B cell (primary cell): ENCODE data around the gene PTBP3.

Experiments
- EZH2 ChIP-seq: IDR thresholded peaks from 2 replicates; pipeline ENCODE4 v1.6.1; 2012; ENCODE audit warnings: borderline replicate concordance, low read depth, mild to moderate bottlenecking, moderate library complexity, low read length; ENCODE audit not compliant: insufficient read depth, poor library complexity, severe bottlenecking
- TF ChIP-seq, protein P1 (sequence below): fragments of 200-600 bp; IDR thresholded peaks from one replicate; pipeline ENCODE4 v1.8.0; 2022; ENCODE audit warnings: antibody characterized with exemption, mild to moderate bottlenecking

- TF ChIP-seq, protein P1, sequence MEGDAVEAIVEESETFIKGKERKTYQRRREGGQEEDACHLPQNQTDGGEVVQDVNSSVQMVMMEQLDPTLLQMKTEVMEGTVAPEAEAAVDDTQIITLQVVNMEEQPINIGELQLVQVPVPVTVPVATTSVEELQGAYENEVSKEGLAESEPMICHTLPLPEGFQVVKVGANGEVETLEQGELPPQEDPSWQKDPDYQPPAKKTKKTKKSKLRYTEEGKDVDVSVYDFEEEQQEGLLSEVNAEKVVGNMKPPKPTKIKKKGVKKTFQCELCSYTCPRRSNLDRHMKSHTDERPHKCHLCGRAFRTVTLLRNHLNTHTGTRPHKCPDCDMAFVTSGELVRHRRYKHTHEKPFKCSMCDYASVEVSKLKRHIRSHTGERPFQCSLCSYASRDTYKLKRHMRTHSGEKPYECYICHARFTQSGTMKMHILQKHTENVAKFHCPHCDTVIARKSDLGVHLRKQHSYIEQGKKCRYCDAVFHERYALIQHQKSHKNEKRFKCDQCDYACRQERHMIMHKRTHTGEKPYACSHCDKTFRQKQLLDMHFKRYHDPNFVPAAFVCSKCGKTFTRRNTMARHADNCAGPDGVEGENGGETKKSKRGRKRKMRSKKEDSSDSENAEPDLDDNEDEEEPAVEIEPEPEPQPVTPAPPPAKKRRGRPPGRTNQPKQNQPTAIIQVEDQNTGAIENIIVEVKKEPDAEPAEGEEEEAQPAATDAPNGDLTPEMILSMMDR: no peak
- TF ChIP-seq EZH2: no peak
Observed at GRCh38 chr9:112371060-112371459, 37.6 kb upstream of the PTBP3 start.
